IPS DF 4.7 (cell line): ENCODE measurements around the gene DNAJB6.

Experiments used
- DNase-seq: peaks from one replicate; pipeline ENCODE4 v3.0.0-alpha.2; 2013; ENCODE audit warnings: low spot score; ENCODE audit errors: extremely low read depth

DNAJB6 gene

DNA sequence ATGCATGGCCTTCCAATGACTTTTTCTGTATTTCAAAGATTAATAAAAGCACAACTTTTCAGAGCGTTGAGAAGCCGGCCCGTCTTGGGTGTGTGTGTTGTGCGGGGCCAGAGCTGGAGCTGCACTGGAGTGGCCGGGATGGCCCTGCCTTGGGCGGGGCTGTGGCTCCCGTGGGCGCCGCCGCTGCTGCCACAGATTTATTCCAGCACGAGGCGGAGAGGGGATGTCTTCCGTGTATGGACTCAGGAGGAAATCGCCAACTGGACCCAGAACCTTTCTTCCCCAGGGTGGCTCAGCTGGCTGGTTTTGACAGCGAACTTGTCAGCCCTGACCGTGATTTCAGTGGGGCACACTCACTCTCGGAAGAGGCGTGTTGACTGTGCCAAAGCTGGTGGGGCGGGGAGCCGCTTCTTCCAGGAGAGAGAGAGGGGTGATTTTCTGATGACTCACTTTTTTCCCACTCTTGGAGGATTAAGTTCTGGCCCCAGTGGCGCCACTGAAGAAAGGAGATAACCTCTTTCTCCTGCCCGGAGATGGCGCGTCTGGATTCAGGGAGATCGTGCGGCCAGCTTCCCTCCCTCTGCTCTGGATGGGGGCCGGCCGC, 72.4 kb downstream of the DNAJB6 start:
- no peak for DNase-seq

DNA sequence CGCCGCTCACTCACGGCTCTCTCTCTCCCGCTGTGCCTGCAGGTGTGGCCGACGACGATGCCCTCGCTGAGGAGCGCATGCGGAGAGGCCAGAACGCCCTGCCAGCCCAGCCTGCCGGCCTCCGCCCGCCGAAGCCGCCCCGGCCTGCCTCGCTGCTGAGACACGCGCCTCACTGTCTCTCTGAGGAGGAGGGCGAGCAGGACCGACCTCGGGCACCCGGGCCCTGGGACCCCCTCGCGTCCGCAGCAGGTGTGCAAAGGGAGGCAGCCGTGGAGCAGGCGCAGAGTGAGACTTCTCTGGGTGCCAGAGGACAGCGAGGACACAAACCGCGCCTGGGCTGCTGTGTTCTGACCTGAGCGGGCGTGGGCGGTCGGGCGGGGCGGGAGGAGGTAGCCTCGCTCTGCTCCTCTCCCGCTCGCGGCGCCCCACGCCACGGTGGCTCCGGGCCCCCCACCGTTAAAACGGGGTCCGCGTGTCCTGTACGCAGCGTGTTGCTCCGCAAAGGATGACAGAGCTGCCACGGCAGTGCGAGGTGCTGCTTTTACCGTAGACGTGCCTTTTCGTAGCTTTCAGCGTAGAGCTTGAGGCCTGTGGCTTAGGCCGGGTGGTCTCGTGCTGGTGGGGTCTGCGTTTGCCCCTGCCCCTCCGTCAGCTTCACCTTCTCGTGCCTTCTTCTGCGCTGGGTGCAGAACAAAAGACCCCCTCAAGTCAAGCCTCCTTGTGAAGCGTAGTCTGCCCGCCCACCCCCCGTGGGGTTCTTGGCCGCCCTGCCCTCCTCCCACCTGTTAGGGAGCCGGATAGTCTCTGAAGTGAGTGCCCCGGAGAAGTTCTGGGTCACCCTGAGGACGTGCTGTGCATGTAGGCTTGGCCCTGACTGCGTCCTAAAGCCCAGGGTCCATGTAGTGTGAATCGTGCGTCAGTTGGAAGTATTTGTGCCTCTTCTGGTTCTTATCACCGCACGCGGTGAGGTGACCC, 73.2 kb downstream of the DNAJB6 start:
- DNase-seq: no peak

DNA sequence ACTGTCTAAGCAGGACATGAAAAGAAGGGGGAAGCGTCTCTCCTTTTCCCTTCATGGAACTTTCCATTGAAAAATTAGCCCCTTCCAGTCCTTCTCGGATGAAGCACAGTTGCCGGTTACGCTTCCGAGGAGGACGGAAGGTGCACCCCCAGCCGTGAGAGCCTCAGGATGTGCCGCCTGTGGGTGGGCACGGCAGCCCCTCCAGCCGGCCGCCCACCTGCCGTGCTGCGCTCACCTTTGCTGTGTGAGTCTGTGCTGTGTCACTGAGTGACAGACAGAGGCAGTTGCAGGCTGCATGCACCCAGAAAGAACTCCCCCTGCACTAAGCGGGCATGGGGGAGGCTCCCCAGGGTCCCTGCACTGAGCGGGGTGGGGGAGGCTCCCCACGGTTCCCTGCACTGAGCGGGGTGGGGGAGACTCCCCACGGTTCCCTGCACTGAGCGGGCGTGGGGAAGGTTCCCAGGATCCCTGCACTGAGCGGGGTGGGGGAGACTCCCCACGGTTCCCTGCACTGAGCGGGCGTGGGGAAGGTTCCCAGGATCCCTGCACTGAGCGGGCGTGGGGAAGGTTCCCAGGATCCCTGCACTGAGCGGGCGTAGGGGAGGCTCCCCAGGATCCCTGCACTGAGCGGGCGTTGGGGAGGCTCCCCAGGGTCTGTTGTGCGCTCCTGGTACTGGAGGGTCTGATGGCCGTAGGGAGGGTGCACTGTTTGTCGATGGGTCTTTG, 74.2 kb downstream of the DNAJB6 start:
- DNase-seq: no peak

DNA sequence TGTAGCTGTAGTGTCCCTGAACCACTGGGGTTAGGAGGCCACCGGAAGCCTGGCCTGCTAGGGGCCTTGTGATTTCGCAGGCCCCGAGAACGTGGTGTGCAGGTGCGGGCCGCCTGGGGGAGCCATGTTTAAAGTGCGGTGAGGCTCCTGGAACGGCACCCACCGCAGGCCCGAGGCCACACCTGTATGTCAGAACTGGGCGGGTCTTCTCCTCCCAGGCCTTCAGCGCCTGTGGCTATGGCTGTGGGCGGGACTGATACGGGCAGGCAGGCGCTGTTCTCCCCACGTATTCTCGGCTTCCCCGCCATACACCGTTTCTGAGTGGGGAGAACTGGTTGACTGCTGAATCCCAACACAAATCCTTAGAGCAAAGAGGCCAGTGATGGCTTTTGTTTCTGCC, 74.8 kb downstream of the DNAJB6 start:
- DNase-seq: no peak

DNA sequence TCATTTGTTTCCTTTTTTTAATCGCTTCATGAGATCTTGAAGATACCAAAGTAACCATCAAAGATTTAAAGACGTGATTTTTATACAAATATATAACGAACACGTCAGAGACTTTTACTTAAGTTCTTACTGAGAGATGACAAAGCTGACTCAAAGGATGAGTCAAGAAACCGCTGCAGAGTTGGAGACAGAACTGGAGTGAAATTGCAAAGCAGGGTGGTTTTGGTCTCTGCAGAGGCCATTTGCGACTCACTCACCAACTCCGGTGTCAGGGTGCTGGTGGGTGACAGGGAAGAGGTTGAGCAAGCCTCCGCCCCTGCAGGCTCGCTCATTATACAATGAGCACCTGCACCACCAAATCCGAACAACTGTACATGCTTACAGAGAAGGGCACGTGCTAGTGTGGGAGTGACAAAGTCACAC, 75.2 kb downstream of the DNAJB6 start:
- no peak for DNase-seq

DNA sequence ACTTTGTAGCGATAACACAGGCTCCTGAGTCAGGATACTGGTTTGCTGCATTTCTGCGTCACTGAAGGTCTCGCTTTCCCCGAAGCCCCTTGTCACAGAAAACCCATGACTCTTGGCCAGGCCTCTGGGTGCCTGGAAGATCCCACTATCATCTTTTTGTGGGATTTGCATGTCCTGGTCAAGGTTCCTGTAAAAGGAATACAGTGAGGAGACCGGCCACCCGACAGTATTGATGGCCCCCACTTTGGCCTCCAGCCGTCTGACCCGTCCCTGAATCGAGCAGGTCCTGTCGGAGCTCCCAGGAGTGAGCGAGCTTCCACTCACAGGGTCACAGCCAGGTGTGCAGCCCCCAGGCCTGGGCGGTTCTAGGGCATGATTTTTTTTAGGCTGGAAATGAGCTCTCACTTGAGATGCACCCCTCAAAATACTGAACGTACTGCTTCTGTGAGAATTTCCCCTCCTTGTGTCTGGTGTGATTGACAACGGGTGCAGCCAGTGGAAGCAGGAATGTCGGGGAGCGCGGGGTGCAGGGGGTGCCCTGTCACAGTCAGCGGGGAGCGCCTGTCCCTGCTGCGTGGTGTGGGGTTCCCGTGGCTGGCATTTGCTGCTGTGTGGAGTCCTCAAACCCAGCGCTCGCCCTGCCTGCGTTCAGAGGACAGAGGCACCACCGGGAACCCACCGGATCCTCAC, 75.8 kb downstream of the DNAJB6 start:
- no peak for DNase-seq

DNA sequence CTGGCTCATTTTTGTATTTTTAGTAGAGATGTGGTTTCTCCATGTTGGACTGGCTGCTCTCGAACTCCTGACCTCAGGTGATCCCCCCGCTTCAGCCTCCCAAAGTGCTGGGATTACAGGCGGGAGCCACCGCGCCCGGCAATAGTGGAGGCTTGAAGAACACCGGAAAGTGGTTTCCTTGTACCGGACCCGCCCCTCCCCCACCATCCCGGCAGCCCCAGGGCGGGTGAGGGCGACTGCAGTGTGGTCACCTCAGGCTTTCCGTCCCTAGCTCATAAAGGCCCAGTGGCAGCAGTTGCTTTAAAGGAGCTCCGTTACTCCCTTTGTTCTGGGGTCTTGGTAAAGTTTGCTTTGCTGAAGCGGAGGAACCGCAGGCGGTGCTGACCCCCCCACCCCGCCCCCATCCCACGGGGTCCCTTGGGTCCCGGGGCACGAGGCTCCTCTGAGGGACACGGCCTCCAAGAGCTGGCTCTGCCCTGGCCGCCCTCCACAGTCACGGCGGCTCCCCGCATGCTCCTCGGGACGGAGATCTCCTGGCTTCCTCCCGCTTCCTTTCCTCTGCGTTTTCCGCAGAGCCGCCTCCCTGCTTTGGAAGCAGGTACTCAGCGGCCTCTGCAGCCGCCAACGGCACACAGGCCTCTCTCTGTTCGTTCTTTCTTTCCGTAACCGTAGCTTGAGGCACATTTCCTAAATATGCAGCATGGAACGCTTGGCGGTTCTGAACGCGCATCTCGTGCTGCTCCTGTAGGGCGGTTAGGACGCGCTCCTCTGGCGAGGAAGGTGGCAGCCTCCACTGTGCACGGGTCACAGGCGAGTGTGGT, 77.3 kb downstream of the DNAJB6 start:
- no peak for DNase-seq

DNA sequence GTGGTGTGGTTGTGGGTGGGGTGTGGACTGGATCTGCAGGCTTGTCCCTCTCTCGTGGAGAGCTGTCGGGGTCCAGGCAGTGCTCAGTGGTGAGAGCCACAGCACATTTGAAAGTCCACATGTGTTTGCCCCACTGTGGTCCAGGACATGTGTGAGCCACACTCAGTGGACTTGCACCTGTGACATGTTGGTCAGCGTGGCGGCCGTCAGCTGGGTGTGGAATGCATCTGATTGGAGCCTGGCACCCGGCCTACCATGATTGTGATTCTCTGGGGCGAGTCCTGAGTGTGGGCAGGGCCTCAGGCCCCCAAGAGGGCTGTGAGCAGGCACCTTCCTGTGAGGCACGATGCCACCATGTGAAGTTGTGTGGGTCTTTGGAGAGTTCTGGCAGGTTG, 77.9 kb downstream of the DNAJB6 start:
- no peak for DNase-seq

DNA sequence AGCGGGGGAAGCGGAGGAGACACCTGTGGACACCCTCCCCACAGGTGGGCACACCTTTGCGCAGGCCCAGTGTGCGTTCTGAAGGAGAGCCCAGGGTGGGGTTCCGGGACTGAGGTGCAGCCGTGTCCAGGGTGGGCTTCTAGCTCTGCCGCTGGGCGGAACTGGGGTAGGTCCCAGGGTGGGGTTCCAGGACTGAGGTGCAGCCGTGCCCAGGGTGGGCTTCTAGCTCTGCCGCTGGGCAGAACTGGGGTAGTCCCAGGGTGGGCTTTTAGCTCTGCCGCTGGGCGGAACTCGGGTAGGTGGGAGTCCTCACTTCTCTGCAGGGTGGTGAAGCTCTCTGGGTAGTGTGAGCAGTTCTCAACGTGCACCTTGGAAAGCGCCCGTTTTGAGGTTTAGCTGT, 78.7 kb downstream of the DNAJB6 start:
- DNase-seq: no peak

DNA sequence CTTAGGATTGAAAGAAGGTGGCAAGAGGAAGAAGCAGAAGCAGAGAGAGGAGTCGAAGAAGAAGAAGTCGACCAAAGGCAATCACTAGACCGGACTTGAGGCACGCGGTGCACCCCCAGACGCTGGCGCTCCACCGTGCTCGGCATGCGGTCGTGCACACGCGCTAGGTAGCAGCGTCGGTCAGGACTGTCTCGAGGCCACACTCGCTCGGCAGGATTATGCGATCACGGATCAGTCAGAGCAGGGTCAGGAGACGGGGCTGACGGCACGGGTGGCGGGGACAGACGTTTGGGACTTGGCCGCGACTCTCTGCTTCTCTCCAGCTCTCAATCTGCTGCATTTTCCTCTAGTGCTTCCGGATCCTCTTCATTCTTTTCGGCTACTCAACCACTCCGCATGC, 79.2 kb downstream of the DNAJB6 start:
- no peak for DNase-seq

DNA sequence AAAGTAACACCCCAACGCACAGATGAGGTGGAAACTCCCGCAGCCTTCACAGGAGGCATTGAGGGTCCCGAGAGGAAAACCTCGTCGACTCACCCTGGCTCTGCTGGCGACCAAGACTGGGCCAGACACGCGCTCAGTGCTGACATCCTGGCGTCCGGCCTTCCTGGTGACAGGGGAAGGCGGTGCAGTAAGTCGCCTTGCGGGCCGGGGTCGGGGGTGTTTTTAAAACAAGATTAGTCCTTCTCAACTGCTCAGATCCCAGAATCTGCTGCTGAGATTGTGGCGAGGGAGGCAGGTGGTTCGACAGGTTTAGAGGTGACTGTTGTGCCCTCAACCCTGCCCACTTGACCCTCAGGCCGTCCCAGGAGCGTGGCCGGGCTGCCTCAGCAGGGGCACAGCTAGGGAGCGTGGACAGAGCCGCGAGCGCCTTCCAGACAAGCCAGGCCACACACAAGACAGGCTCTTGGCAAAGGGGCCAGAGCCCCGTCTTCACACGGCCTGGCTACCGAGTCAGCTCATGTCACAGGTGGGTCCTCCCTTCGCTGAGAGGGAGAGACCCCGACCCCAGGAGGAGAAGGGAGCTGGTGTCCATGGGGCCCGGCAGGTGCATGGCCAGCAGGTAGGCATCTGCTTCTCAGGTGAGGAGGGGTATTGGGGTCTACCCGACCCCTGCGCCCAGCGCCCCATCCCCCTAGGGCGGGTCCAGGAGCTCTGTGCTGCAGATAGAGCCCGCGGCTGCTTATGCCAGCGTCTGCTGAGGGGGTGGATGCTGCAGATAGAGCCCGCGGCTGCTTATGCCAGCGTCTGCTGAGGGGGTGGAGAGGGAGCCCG, 81.6 kb downstream of the DNAJB6 start:
- DNase-seq: no peak

DNA sequence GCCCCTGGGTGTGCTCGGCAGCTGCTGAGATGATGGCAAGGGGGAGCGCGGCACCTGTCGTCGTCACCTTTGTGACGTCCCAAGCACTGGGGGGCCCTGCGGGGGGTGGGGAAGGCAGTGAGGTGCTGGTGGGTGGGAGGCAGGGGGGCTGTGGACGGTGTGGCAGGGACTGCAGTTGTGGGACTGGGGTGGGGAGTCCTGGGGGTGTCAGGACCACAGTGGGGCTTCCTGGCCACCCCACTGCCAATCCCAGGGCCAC, 82.2 kb downstream of the DNAJB6 start:
- DNase-seq: no peak

DNA sequence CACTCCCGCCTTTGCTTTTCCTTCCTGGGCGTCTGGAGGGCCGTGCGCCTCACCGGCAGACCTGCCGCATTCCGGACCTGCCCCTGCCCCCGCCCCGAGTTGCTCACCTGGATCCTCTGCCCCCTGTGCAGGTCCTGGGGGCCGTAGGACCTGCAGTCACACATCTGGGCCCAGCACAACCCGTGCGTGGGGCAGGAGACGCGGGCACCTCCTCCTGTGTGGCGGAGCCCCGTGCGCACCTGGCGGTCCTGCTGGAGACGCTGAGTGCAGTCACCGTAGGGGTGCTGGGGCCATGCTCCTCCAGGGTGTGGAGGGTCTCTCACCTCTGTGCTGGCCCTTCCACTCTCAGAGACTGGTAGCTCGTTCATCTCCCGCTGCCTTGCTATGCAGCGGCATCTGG, 85.5 kb downstream of the DNAJB6 start:
- DNase-seq: no peak

DNA sequence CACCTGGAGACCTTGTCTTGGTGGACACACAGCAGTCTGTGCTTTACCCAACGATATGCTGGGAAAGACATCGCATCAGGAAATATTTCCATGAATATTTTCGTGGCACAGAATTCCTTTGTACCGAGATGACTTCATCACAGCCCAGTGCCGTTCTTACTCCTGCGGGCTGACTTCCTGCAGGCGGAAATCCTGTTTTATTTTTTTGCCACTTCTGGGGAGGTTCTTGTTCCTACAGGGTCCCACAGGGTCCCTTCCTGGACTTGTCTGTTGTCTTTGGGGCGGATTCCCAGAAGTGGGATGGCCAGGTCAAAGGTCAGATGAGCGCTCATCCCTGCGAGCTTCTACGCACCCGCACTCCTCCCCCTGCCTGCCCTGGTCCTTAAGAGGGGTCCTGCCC, 86.5 kb downstream of the DNAJB6 start:
- DNase-seq: no peak

DNA sequence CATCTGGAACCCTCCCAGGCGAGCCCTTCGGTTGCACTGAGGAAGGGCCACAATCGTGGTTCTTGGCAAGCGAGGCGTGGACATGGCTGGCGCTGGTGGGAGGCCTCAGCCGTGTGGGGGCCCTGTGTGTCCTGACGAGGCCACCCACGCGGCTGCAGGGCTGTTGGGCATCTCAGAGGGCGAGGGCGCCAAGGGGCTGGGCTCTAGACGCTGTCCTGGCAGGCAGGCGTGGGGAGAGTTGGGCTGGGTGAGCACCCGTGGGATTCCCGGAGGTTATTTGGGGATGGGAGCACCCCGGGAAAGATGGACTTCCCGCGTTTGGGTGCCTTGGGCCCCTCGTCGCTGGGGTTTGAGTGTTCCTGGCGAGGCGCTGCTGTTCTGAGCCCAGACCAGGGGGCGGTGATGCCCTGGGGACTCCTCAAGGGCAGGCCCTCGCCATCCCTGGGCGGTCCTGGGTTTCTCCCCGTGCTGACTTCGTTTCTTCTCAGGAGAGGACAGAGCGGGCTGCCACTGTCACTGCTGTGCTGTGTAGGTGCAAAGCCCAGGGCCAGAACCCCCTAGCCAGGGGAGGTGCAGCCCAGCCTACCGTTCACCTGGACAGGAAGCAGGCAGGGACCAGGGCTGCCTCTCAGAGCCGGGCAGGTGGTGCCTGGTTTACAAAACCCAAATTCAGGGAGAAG, 87.2 kb downstream of the DNAJB6 start:
- DNase-seq: no peak

DNA sequence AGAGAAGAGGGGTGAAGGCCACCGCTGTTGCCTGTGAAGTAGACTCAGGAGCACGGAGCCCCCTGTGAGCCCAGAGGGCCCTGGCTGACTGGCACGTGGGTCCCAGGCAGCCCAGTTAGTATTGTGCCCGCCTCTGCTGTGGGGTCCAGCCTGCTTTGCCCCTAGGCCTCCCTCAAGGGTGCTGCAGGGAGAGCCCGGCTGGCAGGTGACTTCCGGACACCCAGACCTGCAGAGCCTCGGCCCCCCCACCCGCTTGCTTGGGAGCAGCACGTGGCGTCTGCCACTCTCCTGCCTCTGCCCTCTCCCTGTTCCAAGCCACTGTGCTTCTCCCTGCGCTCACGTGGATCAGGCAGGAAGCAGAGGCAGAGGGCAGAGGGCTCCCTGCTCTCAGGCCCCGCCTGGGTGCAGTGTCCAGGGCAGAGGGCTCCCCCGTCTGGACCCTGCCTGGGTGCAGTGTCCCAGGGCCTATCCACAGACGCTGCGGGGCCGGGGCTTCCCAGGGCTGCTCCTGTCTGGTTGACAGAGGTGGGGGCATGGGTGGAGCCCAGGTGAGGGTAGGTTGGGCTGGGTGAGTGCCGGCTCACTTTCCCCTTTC, 88.4 kb downstream of the DNAJB6 start:
- no peak for DNase-seq

DNA sequence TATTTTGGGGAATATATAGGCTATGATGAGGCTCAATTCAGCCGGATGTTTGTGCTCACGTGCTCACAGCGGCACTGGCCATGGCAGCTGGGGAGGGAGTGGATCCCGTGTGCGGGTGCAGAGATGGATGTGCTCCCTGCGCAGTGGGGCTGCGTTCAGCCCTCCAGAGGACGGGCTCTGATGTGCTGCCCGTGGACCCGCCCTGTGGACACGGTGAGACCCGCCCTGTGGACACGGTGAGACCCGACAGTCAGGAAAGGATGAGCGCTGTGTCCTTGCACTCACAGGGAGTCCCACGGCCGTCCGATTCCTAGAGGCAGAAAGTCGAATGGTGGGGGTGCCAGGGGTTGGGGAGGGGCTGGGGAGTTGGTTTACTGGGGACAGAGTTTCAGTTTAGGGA, 89.0 kb downstream of the DNAJB6 start:
- no peak for DNase-seq

DNA sequence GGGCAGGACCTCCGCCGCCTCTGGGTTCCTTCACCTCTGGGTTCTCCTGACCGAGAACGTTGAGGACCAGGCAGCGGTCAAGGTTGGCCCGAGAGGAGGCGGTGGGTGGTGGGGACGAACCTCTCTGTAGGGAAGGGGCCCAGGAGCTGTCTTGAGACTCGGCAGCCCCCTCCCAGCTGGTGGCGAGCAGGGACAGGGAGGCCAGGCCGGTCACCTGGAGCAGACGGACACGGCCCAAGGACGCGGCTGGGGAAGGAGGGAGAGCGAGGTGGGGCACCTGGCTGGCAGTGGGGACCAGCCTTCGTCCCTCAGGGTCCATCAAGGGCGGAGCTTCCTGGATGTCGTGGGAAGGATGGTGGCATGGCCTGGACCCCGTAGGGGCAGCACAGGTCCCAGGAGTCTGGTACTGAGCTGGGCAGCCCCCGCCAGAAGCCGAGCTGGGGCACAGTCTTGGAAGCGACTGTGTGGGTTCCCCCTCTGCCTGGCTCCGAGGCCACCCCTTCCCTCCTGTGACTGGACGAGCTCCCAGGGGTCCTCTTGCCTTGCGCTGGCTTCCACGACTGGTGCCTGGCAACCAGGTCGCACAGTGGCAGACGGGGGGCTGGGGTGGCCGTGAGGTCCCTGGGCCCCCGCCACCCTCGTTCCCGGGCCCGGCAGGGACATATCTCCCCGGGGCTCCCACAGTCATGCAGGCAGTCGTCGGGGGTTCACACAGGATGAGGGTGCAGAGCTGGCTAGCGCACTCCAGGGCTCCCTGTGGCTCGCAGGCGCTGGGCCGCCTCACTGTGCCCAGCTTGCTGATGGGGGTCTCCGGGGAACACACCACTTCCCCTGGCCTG, 89.9 kb downstream of the DNAJB6 start:
- no peak for DNase-seq
